HG02763 (cell line): Measurements from ENCODE around the gene ZNF273.
"Not testable (repeated sequence)": the region's sequence is repeated elsewhere in the genome, so short reads cannot be mapped to it uniquely, and the experiment has no call there.

ENCODE experiments used
- ATAC-seq: cut with Tn5 transposase; IDR thresholded peaks from one replicate; pipeline ENCODE4 v1.9.1; 2021; ENCODE audit warnings: mild to moderate bottlenecking, moderate library complexity; ENCODE audit not compliant: unreplicated experiment

ZNF273 gene

GRCh38 chr7:64888901-64889685 is 14.0 kb upstream of the ZNF273 start:
- ATAC-seq, result no peak

- ATAC-seq, result no peak
Measured at GRCh38 chr7:64889686-64890162, 13.3 kb upstream of the ZNF273 start.

GRCh38 chr7:64890273-64890672 is 12.8 kb upstream of the ZNF273 start:
- not testable (repeated sequence) for ATAC-seq

- no peak for ATAC-seq
Measured at GRCh38 chr7:64890761-64891362, 12.2 kb upstream of the ZNF273 start.

GRCh38 chr7:64891363-64892081 is 11.6 kb upstream of the ZNF273 start:
- not testable (repeated sequence) for ATAC-seq

GRCh38 chr7:64892116-64892515 is 11.0 kb upstream of the ZNF273 start:
- no peak for ATAC-seq

GRCh38 chr7:64892666-64893309 is 10.3 kb upstream of the ZNF273 start:
- ATAC-seq, result no peak

- ATAC-seq, result no peak
Measured at GRCh38 chr7:64893401-64893800, 9.7 kb upstream of the ZNF273 start.

GRCh38 chr7:64902461-64902805 is 640 bp upstream of the ZNF273 start:
- ATAC-seq, result not testable (repeated sequence)

- no peak for ATAC-seq
Measured at GRCh38 chr7:64904008-64904407, 935 bp downstream of the ZNF273 start.

- no peak for ATAC-seq
Measured at GRCh38 chr7:64905133-64905532, 2.1 kb downstream of the ZNF273 start.

- ATAC-seq, result no peak
Measured at GRCh38 chr7:64905547-64905946, 2.5 kb downstream of the ZNF273 start.

GRCh38 chr7:64907641-64908326 is 4.7 kb downstream of the ZNF273 start:
- ATAC-seq, result no peak

- ATAC-seq, result no peak
Measured at GRCh38 chr7:64908358-64908757, 5.3 kb downstream of the ZNF273 start.

- no peak for ATAC-seq
Measured at GRCh38 chr7:64914557-64914956, 11.5 kb downstream of the ZNF273 start.

GRCh38 chr7:64915301-64915700 is 12.2 kb downstream of the ZNF273 start:
- not testable (repeated sequence) for ATAC-seq

- ATAC-seq, result not testable (repeated sequence)
Measured at GRCh38 chr7:64928252-64929187, 25.4 kb downstream of the ZNF273 start.

- no peak for ATAC-seq
Measured at GRCh38 chr7:64934478-64934877, 31.4 kb downstream of the ZNF273 start.

GRCh38 chr7:64938540-64938939 is 35.5 kb downstream of the ZNF273 start:
- no peak for ATAC-seq

GRCh38 chr7:64940021-64940420 is 36.9 kb downstream of the ZNF273 start:
- not testable (repeated sequence) for ATAC-seq
